Suprapubic skin (tissue), 4 donors: ENCODE results near the gene GIMAP1.

Experiments
- CTCF ChIP-seq, 2 donors: fragments of 200-600 bp in 1 of 2; fragments of 450-650 bp in 1 of 2; sonication (generic) in 1 of 2; IDR thresholded peaks; one replicate each; pipeline ENCODE4 v1.5.1; 2016 to 2019; ENCODE audit warnings: antibody characterized with exemption in 2 of 2, mild to moderate bottlenecking in 1 of 2, moderate library complexity in 1 of 2
- EP300 ChIP-seq: sonication (generic); formaldehyde crosslinking; IDR thresholded peaks from one replicate; pipeline ENCODE4 v1.6.1; 2017; ENCODE audit warnings: antibody characterized with exemption
- POLR2A ChIP-seq, 2 donors: fragments of 450-650 bp; IDR thresholded peaks; one replicate each; pipeline ENCODE4 v1.6.1; 2017; ENCODE audit warnings: antibody characterized with exemption in 2 of 2, mild to moderate bottlenecking in 2 of 2, moderate library complexity in 2 of 2
- POLR2AphosphoS5 ChIP-seq, 3 donors: sonication (generic); formaldehyde crosslinking; IDR thresholded peaks; one replicate each; pipeline ENCODE4 v1.6.1; 2017; ENCODE audit warnings: antibody characterized with exemption in 3 of 3

GRCh38 chr7:150715738-150716137 lies 675 bp upstream of the GIMAP1 start:
- no peak for TF ChIP-seq CTCF (IDR thresholded peaks at IDR 0.05)
- no peak for TF ChIP-seq POLR2A (IDR thresholded peaks at IDR 0.05)
- no peak for TF ChIP-seq POLR2AphosphoS5 (IDR thresholded peaks at IDR 0.05)
- TF ChIP-seq EP300 = no peak
